Adrenal gland (tissue), 12 donors: ENCODE measurements around the gene RALY. TPM values are rescaled to one million over a fixed set of nuclear protein-coding genes. Genes with fewer than 3 reads are reported as not detected.

Experiments
- DNase-seq, 7 donors: peaks; one replicate each; pipeline ENCODE4 v3.0.0-alpha.2; 2019 to 2020
- H3K27ac ChIP-seq, 5 donors: fragments of 200-600 bp; sonication (generic) in 4 of 5; 1 replicate in 3 of 5; 2 replicates in 2 of 5; pipeline versions ENCODE4 v1.5.1 to v1.8.0; 2016 to 2020; ENCODE audit warnings: mild to moderate bottlenecking in 1 of 5
- H3K27me3 ChIP-seq: fragments of 200-600 bp; 2 replicates; pipeline ENCODE4 v1.8.0; 2021
- H3K36me3 ChIP-seq, 2 donors: fragments of 200-600 bp; replicated peaks in 1 of 2; 1 replicate in 1 of 2; 2 replicates in 1 of 2; pipeline versions ENCODE4 v1.5.1 to v1.8.0; 2018 to 2022
- H3K4me1 ChIP-seq, 2 donors: fragments of 200-600 bp; replicated peaks in 1 of 2; 1 replicate in 1 of 2; 2 replicates in 1 of 2; pipeline versions ENCODE4 v1.5.1 to v1.8.0; 2018 to 2021
- H3K4me3 ChIP-seq, 4 donors: fragments of 200-600 bp; sonication (generic) in 3 of 4; one replicate each; pipeline ENCODE4 v1.5.1; 2016 to 2018
- H3K9me3 ChIP-seq, 3 donors: fragments of 200-600 bp; sonication (generic) in 1 of 3; replicated peaks in 1 of 3; 1 replicate in 2 of 3; 2 replicates in 1 of 3; pipeline versions ENCODE4 v1.5.1 to v1.8.0; 2016 to 2021
- POLR2A ChIP-seq, 2 donors: fragments of 450-650 bp; IDR thresholded peaks; one replicate each; pipeline ENCODE4 v1.6.1; 2017; ENCODE audit warnings: antibody characterized with exemption in 2 of 2, mild to moderate bottlenecking in 2 of 2, moderate library complexity in 1 of 2
- WGBS, 4 donors: extraction: QIAGEN DNeasy Blood & Tissue Kit in 2 of 4; methylation state at CpG; one replicate each; pipeline versions ENCODE4 v1.1.5 to v1.1.7; 2013 to 2017; 5-methylcytosine and 5-hydroxymethylcytosine counted together
- intact Hi-C, 2 donors: fragments of 100-400 bp; cut with DNase I; formaldehyde crosslinking; loops; one replicate each; pipeline versions ENCODE4 v1.14.1 to v1.15.0; 2022 to 2023
- polyA plus RNA-seq, 3 donors: library from polyadenylated mRNA; stranded (reverse); fragments of 200-250 nt in 2 of 3; fragments of 350-450 nt in 1 of 3; fragmentation: Illumina TruSeq in 1 of 3; extraction: RNeasy Lipid Tissue Mini Kit (QIAGEN cat#74804) in 1 of 3; gene quantifications; one replicate each; pipeline ENCODE4 v1.2.3, GENCODE V29; 2013 to 2014
- total RNA-seq, 9 donors: library from RNA; depleted of rRNA in 4 of 9; stranded (reverse); fragments of >200 nt in 4 of 9; fragments of 120-200 nt in 1 of 9; fragmentation: NEBNext Ultra II Directional in 1 of 9; extraction: Animal tissue kit (Norgen Biotek cat#: 25700) in 1 of 9; gene quantifications; one replicate each; pipeline versions ENCODE4 v1.1.0 to v1.2.4, GENCODE V29; 2013 to 2023
- TF ChIP-seq, protein P1 (sequence below), 6 experiments: fragments of 450-650 bp in 4 of 6; fragments of 200-600 bp in 2 of 6; sonication (generic) in 1 of 6; IDR thresholded peaks; 1 replicate in 5 of 6; 2 replicates in 1 of 6; pipeline versions ENCODE4 v1.5.1 to v1.8.0; 2016 to 2021; ENCODE audit warnings: antibody characterized with exemption in 6 of 6, mild to moderate bottlenecking in 2 of 6, moderate library complexity in 1 of 6
- donor health status: healthy with polysubstance abuse.
- donor health status: Bipolar disorder and iron deficiency.
- donor health status: DM: yes; HTN: yes; CAD: no.
- donor health status: DM: no; HTN: no; CAD: no.
- donor health status: DM: no; HTN: no; CAD: no.
- donor health status: DM: yes; HTN: yes; CAD: no.

The RALY gene
- total and polyA plus RNA-seq, 12 donors = 30.0 to 128 (median 78.1) TPM

DNA sequence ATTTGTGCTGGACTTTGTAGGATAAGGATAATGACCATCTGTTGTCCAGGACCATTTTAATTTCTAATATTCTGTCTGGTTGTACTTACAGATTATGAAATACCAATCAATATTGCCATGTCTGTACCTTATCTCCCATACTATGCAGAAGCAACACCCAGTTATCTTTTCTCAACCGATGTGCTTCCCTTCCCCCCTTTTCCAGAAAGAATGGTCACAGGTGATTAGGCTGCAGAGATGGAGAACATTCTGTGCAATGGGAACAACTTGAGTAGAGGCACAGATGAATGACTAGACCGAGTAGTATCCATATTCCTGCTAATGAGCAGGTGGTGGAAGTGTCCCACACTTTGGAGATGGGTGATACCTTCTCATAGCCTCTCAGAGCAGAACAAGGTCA lies 10.5 kb downstream of the RALY start:
- H3K4me1 ChIP-seq = peaks cover 0 to 26% of the 10 kb centered on the region in 2 donors
- no peaks in the 10 kb centered on the region for H3K27me3 ChIP-seq
- DNase-seq = no peak
- TF ChIP-seq POLR2A (IDR thresholded peaks at IDR 0.05) = no peak
- intact Hi-C loops = no loop called here
- no peak overlapping the region for H3K27ac ChIP-seq
- H3K4me3 ChIP-seq = no peak overlapping the region
- WGBS, 4 donors = 74 to 86% (median 79%) methylated on average over 2 of the region's 2 CpGs
- H3K36me3 ChIP-seq = no peaks in the 10 kb centered on the region
- H3K9me3 ChIP-seq = no peaks in the 10 kb centered on the region

GRCh38 chr20:34004790-34005457 lies 11.2 kb downstream of the RALY start:
- no peaks in the 10 kb centered on the region for H3K36me3 ChIP-seq
- WGBS, 4 donors = 89 to 95% (median 90%) methylated on average over 11 of the region's 11 CpGs
- no peak overlapping the region for H3K27ac ChIP-seq
- no peaks in the 10 kb centered on the region for H3K9me3 ChIP-seq
- no peaks in the 10 kb centered on the region for H3K27me3 ChIP-seq
- no peak for DNase-seq
- no peak for TF ChIP-seq POLR2A (IDR thresholded peaks at IDR 0.05)
- TF ChIP-seq, protein P1, sequence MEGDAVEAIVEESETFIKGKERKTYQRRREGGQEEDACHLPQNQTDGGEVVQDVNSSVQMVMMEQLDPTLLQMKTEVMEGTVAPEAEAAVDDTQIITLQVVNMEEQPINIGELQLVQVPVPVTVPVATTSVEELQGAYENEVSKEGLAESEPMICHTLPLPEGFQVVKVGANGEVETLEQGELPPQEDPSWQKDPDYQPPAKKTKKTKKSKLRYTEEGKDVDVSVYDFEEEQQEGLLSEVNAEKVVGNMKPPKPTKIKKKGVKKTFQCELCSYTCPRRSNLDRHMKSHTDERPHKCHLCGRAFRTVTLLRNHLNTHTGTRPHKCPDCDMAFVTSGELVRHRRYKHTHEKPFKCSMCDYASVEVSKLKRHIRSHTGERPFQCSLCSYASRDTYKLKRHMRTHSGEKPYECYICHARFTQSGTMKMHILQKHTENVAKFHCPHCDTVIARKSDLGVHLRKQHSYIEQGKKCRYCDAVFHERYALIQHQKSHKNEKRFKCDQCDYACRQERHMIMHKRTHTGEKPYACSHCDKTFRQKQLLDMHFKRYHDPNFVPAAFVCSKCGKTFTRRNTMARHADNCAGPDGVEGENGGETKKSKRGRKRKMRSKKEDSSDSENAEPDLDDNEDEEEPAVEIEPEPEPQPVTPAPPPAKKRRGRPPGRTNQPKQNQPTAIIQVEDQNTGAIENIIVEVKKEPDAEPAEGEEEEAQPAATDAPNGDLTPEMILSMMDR (IDR thresholded peaks at IDR 0.05) = no peak
- no peak overlapping the region for H3K4me3 ChIP-seq
- peaks cover 0 to 33% of the 10 kb centered on the region in 2 donors for H3K4me1 ChIP-seq
- intact Hi-C loops = no loop called here

DNA sequence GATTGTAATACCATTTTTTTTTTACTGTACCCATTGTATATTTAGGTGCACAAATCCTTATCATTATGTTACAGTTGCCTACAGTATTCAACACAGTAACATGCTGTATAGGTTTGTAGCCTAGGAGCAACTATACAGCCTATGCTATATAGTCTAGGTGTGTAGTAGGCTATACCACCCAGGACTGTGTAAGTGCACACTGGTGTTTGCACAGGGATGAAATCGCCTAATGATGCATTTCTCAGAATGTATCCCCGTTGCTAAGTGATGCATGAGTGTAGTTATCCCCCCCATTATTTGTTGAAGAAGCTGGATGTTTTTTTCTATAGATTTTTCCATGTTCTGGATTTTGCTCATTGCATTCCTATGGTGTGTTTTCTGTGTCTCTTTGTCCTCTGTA lies 12.9 kb downstream of the RALY start:
- Histone ChIP-seq H3K4me1 (peaks cover 0 to 34% of the 10 kb centered on the region in 2 donors), H3K27me3 (no peaks in the 10 kb centered on the region), H3K4me3 (no peak overlapping the region), H3K36me3 (no peaks in the 10 kb centered on the region), H3K27ac (no peak overlapping the region), H3K9me3 (no peaks in the 10 kb centered on the region)
- TF ChIP-seq, protein P1 (IDR thresholded peaks at IDR 0.05) = no peak
- no peak for TF ChIP-seq POLR2A (IDR thresholded peaks at IDR 0.05)
- no peak for DNase-seq
- WGBS, 4 donors = 85 to 100% (median 95%) methylated on average over 2 of the region's 2 CpGs
- intact Hi-C loops = no loop called here

DNA sequence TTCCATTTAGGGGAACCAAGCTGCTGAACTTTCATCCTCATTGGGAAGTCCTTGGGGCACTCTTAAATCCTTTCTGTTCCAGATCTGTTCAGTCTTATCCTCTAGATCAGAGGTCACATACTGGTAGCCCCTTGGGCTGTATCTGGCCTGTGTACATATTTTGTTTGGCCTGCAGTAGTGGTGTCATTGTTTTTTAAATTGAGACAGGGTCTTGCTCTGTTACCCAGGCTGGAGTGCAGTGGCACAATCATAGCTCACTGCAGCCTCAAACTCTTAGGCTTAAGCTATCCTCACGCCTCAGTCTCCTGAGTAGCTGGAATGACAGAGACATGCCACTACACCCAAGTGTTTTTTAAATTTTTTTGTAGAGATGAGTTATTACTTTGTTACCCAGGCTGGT lies 14.8 kb downstream of the RALY start:
- Histone ChIP-seq H3K4me1 (peaks cover 0 to 40% of the 10 kb centered on the region in 2 donors), H3K27ac (no peak overlapping the region), H3K27me3 (no peaks in the 10 kb centered on the region), H3K36me3 (no peaks in the 10 kb centered on the region), H3K9me3 (no peaks in the 10 kb centered on the region), H3K4me3 (no peak overlapping the region)
- no peak for DNase-seq
- intact Hi-C loops = no loop called here
- 90 to 100% (median 95%) methylated on average over 1 of the region's 1 CpG for WGBS, 4 donors
- TF ChIP-seq, protein P1 (IDR thresholded peaks at IDR 0.05) = no peak
- no peak for TF ChIP-seq POLR2A (IDR thresholded peaks at IDR 0.05)

- peaks cover 0 to 51% of the 10 kb centered on the region in 2 donors for H3K4me1 ChIP-seq
- intact Hi-C loops = no loop called here
Measured at GRCh38 chr20:34010405-34010931, 16.8 kb downstream of the RALY start.

More at GRCh38 chr20:34010405-34010931, 16.8 kb downstream of the RALY start:
- DNase-seq = no peak
- Histone ChIP-seq H3K4me3 (no peak overlapping the region), H3K36me3 (no peaks in the 10 kb centered on the region), H3K9me3 (no peaks in the 10 kb centered on the region), H3K27ac (peak overlapping the region in 1 of 5 donors; percentile 22), H3K27me3 (no peaks in the 10 kb centered on the region)
- WGBS, 4 donors = 68 to 72% (median 70%) methylated on average over 3 of the region's 3 CpGs
- no peak for TF ChIP-seq POLR2A (IDR thresholded peaks at IDR 0.05)
- TF ChIP-seq, protein P1 (IDR thresholded peaks at IDR 0.05) = no peak
